ENCODE results near the gene WTIP.
"Not testable (repeated sequence)": the region's sequence is repeated elsewhere in the genome, so short reads cannot be mapped to it uniquely, and the experiment has no call there.

Gene WTIP

GRCh38 chr19:34503531-34504272, 22.1 kb downstream of the WTIP start:
- no peak for DNase-seq (ENCODE audit: low read depth in 2 of 2)

GRCh38 chr19:34504273-34504808, 22.8 kb downstream of the WTIP start:
- no peak for DNase-seq (ENCODE audit: low read depth in 2 of 2)

- no peak for DNase-seq (ENCODE audit: low read depth in 2 of 2)
Measured at GRCh38 chr19:34504809-34505291, 23.3 kb downstream of the WTIP start.

- DNase-seq (ENCODE audit: low read depth in 2 of 2): no peak
Measured at GRCh38 chr19:34505321-34506025, 23.9 kb downstream of the WTIP start.

- no peak for DNase-seq (ENCODE audit: low read depth in 2 of 2)
Measured at GRCh38 chr19:34506026-34506370, 24.4 kb downstream of the WTIP start.

- no peak for DNase-seq (ENCODE audit: low read depth in 2 of 2)
Measured at GRCh38 chr19:34507414-34508067, 26.0 kb downstream of the WTIP start.

GRCh38 chr19:34508540-34508939, 27.0 kb downstream of the WTIP start:
- DNase-seq (ENCODE audit: low read depth in 2 of 2): no peak

GRCh38 chr19:34510904-34511303, 29.3 kb downstream of the WTIP start:
- DNase-seq (ENCODE audit: low read depth in 2 of 2): not testable (repeated sequence)

GRCh38 chr19:34512254-34512822, 30.8 kb downstream of the WTIP start:
- no peak for DNase-seq (ENCODE audit: low read depth in 2 of 2)

GRCh38 chr19:34513767-34514166, 32.2 kb downstream of the WTIP start:
- DNase-seq (ENCODE audit: low read depth in 2 of 2): no peak

GRCh38 chr19:34519602-34520001, 38.0 kb downstream of the WTIP start:
- no peak for DNase-seq (ENCODE audit: low read depth in 2 of 2)

GRCh38 chr19:34523408-34523807, 41.9 kb downstream of the WTIP start:
- DNase-seq (ENCODE audit: low read depth in 2 of 2): no peak

GRCh38 chr19:34525001-34525400, 43.4 kb downstream of the WTIP start:
- no peak for DNase-seq (ENCODE audit: low read depth in 2 of 2)

- DNase-seq (ENCODE audit: low read depth in 2 of 2): no peak
Measured at GRCh38 chr19:34534206-34534605, 52.6 kb downstream of the WTIP start.

GRCh38 chr19:34539396-34539795, 57.8 kb downstream of the WTIP start:
- no peak for DNase-seq (ENCODE audit: low read depth in 2 of 2)

GRCh38 chr19:34540811-34541557, 59.4 kb downstream of the WTIP start:
- no peak for DNase-seq (ENCODE audit: low read depth in 2 of 2)

GRCh38 chr19:34549833-34550232, 68.3 kb downstream of the WTIP start:
- no peak for DNase-seq (ENCODE audit: low read depth in 2 of 2)

GRCh38 chr19:34555447-34555846, 73.9 kb downstream of the WTIP start:
- DNase-seq (ENCODE audit: low read depth in 2 of 2): no peak

- no peak for DNase-seq (ENCODE audit: low read depth in 2 of 2)
Measured at GRCh38 chr19:34556488-34556887, 74.9 kb downstream of the WTIP start.

GRCh38 chr19:34559045-34559444, 77.5 kb downstream of the WTIP start:
- no peak for DNase-seq (ENCODE audit: low read depth in 2 of 2)

- no peak for DNase-seq (ENCODE audit: low read depth in 2 of 2)
Measured at GRCh38 chr19:34560229-34560628, 78.7 kb downstream of the WTIP start.

Measured in stimulated activated CD4-positive, alpha-beta T cell treated with anti-CD3 and anti-CD28 coated beads, Interleukin-1b, Interleukin-23, amount 100 ng/mL, for 1 hour (primary cell).